Testis (tissue), 2 donors: Measurements from ENCODE around the gene SLC26A5.

Experiments used
- POLR2A ChIP-seq: fragments of 450-650 bp; IDR thresholded peaks from one replicate; pipeline ENCODE4 v1.6.1; 2017; ENCODE audit warnings: antibody characterized with exemption, mild to moderate bottlenecking, moderate library complexity
- TF ChIP-seq, protein P1 (sequence below), 3 experiments: fragments of 450-650 bp in 2 of 3; fragments of 200-600 bp in 1 of 3; sonication (generic) in 1 of 3; IDR thresholded peaks; one replicate each; pipeline ENCODE4 v1.5.1; 2016 to 2019; ENCODE audit warnings: antibody characterized with exemption in 3 of 3, mild to moderate bottlenecking in 2 of 3, moderate library complexity in 1 of 3

GRCh38 chr7:103341466-103341865 lies 104.5 kb downstream of the SLC26A5 start:
- TF ChIP-seq, protein P1, sequence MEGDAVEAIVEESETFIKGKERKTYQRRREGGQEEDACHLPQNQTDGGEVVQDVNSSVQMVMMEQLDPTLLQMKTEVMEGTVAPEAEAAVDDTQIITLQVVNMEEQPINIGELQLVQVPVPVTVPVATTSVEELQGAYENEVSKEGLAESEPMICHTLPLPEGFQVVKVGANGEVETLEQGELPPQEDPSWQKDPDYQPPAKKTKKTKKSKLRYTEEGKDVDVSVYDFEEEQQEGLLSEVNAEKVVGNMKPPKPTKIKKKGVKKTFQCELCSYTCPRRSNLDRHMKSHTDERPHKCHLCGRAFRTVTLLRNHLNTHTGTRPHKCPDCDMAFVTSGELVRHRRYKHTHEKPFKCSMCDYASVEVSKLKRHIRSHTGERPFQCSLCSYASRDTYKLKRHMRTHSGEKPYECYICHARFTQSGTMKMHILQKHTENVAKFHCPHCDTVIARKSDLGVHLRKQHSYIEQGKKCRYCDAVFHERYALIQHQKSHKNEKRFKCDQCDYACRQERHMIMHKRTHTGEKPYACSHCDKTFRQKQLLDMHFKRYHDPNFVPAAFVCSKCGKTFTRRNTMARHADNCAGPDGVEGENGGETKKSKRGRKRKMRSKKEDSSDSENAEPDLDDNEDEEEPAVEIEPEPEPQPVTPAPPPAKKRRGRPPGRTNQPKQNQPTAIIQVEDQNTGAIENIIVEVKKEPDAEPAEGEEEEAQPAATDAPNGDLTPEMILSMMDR (IDR thresholded peaks at IDR 0.05): no peak
- no peak for TF ChIP-seq POLR2A
